Osteocyte (in vitro differentiated cells): ENCODE results near the gene MRTFA. TPM values are rescaled to one million over a fixed set of nuclear protein-coding genes. Genes with fewer than 3 reads are reported as not detected.
A peak's percentile ranks its signal among the peaks of the same experiment; 100 is the strongest.

ENCODE experiments used
- DNase-seq: peaks from one replicate; pipeline ENCODE4 v3.0.0; 2021; ENCODE audit warnings: mixed read lengths; ENCODE audit not compliant: unreplicated experiment; ENCODE audit errors: extremely low spot score
- H3K27ac Mint-ChIP-seq: one replicate; pipeline ENCODE4 v1.8.0; 2021; ENCODE audit warnings: mild to moderate bottlenecking, mixed read lengths; ENCODE audit not compliant: unreplicated experiment
- H3K27me3 Mint-ChIP-seq: one replicate; pipeline ENCODE4 v1.8.0; 2021; ENCODE audit warnings: mixed read lengths; ENCODE audit not compliant: unreplicated experiment
- H3K36me3 Mint-ChIP-seq: one replicate; pipeline ENCODE4 v1.8.0; 2021; ENCODE audit warnings: mixed read lengths; ENCODE audit not compliant: unreplicated experiment
- H3K4me1 Mint-ChIP-seq: one replicate; pipeline ENCODE4 v1.8.0; 2021; ENCODE audit warnings: mixed read lengths; ENCODE audit not compliant: unreplicated experiment
- H3K4me3 Mint-ChIP-seq: one replicate; pipeline ENCODE4 v1.8.0; 2021; ENCODE audit warnings: mild to moderate bottlenecking, moderate library complexity, mixed read lengths; ENCODE audit not compliant: unreplicated experiment
- H3K9me3 Mint-ChIP-seq: one replicate; pipeline ENCODE4 v1.8.0; 2021; ENCODE audit warnings: mixed read lengths; ENCODE audit not compliant: unreplicated experiment
- CTCF ChIP-seq: fragments of 200-600 bp; sonication (generic); IDR thresholded peaks from 2 replicates; pipeline ENCODE4 v1.5.0; 2021; ENCODE audit warnings: antibody characterized with exemption, mild to moderate bottlenecking, moderate library complexity
- total RNA-seq: library from RNA; stranded (reverse); gene quantifications from 2 replicates; pipeline ENCODE4 v1.2.1, GENCODE V29; 2021

MRTFA gene
- total RNA-seq, 1 donor from 2014 or later: 59.0 TPM

GRCh38 chr22:40638261-40638660, 1.7 kb upstream of the MRTFA start:
- Mint-ChIP-seq H3K9me3 (no peaks in the 10 kb centered on the region), H3K4me3 (no peak overlapping the region), H3K27me3 (no peaks in the 10 kb centered on the region), H3K36me3 (no peaks in the 10 kb centered on the region), H3K4me1 (peaks cover 28% of the 10 kb centered on the region), H3K27ac (no peak overlapping the region)
- no peak for DNase-seq
- no peak for TF ChIP-seq CTCF

- peak overlapping the region; percentile 97 for H3K27ac Mint-ChIP-seq
- H3K4me1 Mint-ChIP-seq: peaks cover 31% of the 10 kb centered on the region
- H3K36me3 Mint-ChIP-seq: no peaks in the 10 kb centered on the region
These were observed 948 bp upstream of the MRTFA start for GRCh38 chr22:40637183-40638150.

GRCh38 chr22:40635940-40636379, 559 bp downstream of the MRTFA start:
- TF ChIP-seq CTCF: no peak
- Mint-ChIP-seq H3K4me3 (peak overlapping the region; percentile 90), H3K27me3 (no peaks in the 10 kb centered on the region), H3K4me1 (peaks cover 42% of the 10 kb centered on the region), H3K36me3 (no peaks in the 10 kb centered on the region), H3K9me3 (no peaks in the 10 kb centered on the region), H3K27ac (peak overlapping the region; percentile 61)
- no peak for DNase-seq

More at GRCh38 chr22:40637183-40638150, 948 bp upstream of the MRTFA start:
- Mint-ChIP-seq H3K9me3 (no peaks in the 10 kb centered on the region), H3K27me3 (no peaks in the 10 kb centered on the region), H3K4me3 (peak overlapping the region; percentile 90)
- no peak for DNase-seq
- TF ChIP-seq CTCF: no peak

- Mint-ChIP-seq H3K27me3 (no peaks in the 10 kb centered on the region), H3K36me3 (no peaks in the 10 kb centered on the region), H3K4me3 (peak overlapping the region; percentile 86), H3K4me1 (peaks cover 42% of the 10 kb centered on the region), H3K9me3 (no peaks in the 10 kb centered on the region), H3K27ac (peak overlapping the region; percentile 61)
- no peak for TF ChIP-seq CTCF
- no peak for DNase-seq
These were observed 1.2 kb downstream of the MRTFA start for GRCh38 chr22:40635043-40635939.
